Osteocyte (in vitro differentiated cells): ENCODE results near the gene KERA. TPM values are rescaled to one million over a fixed set of nuclear protein-coding genes. Genes with fewer than 3 reads are reported as not detected.
A peak's percentile ranks its signal among the peaks of the same experiment; 100 is the strongest.

ENCODE experiments used
- DNase-seq: peaks from one replicate; pipeline ENCODE4 v3.0.0; 2021; ENCODE audit warnings: mixed read lengths; ENCODE audit not compliant: unreplicated experiment; ENCODE audit errors: extremely low spot score
- H3K27ac Mint-ChIP-seq: one replicate; pipeline ENCODE4 v1.8.0; 2021; ENCODE audit warnings: mild to moderate bottlenecking, mixed read lengths; ENCODE audit not compliant: unreplicated experiment
- H3K27me3 Mint-ChIP-seq: one replicate; pipeline ENCODE4 v1.8.0; 2021; ENCODE audit warnings: mixed read lengths; ENCODE audit not compliant: unreplicated experiment
- H3K36me3 Mint-ChIP-seq: one replicate; pipeline ENCODE4 v1.8.0; 2021; ENCODE audit warnings: mixed read lengths; ENCODE audit not compliant: unreplicated experiment
- H3K4me1 Mint-ChIP-seq: one replicate; pipeline ENCODE4 v1.8.0; 2021; ENCODE audit warnings: mixed read lengths; ENCODE audit not compliant: unreplicated experiment
- H3K4me3 Mint-ChIP-seq: one replicate; pipeline ENCODE4 v1.8.0; 2021; ENCODE audit warnings: mild to moderate bottlenecking, moderate library complexity, mixed read lengths; ENCODE audit not compliant: unreplicated experiment
- H3K9me3 Mint-ChIP-seq: one replicate; pipeline ENCODE4 v1.8.0; 2021; ENCODE audit warnings: mixed read lengths; ENCODE audit not compliant: unreplicated experiment
- CTCF ChIP-seq: fragments of 200-600 bp; sonication (generic); IDR thresholded peaks from 2 replicates; pipeline ENCODE4 v1.5.0; 2021; ENCODE audit warnings: antibody characterized with exemption, mild to moderate bottlenecking, moderate library complexity
- total RNA-seq: library from RNA; stranded (reverse); gene quantifications from 2 replicates; pipeline ENCODE4 v1.2.1, GENCODE V29; 2021

The KERA gene
- total RNA-seq, 1 donor from 2014 or later: not detected

- no peak overlapping the region for H3K27ac Mint-ChIP-seq
- peaks cover 13% of the 10 kb centered on the region for H3K4me1 Mint-ChIP-seq
- H3K36me3 Mint-ChIP-seq: peaks cover 2% of the 10 kb centered on the region
- peaks cover 4% of the 10 kb centered on the region for H3K27me3 Mint-ChIP-seq
- no peak overlapping the region for H3K4me3 Mint-ChIP-seq
- DNase-seq: no peak
- TF ChIP-seq CTCF: no peak
- peaks cover 3% of the 10 kb centered on the region for H3K9me3 Mint-ChIP-seq
Measured at GRCh38 chr12:91074851-91075250, 17.0 kb upstream of the KERA start.

DNA sequence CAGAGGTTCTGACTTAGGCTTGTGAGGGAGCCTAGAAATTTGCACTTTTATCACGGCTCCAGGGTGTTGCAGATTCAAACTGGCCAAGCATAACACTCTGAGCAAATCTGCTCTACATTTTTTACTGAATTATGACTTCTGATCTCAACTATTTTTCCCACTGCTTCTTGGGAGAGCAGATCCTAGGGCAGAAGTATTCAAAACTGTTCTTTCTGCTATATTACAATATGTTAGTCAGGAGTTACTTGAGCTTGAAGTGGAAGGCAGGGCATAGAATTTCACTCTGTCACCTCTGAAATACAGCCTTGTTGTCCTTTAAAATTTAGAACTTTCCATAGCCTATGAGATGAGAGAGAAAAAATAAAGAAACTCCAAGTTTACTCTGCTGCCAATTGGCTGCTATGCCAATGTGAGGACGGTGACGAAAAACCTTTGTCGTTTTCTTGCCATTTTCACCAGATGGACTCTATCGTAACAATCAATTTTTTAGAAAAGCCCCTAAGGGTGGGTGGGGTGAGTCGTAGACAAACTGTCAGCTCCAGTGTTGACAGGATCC, 16.4 kb upstream of the KERA start:
- H3K4me3 Mint-ChIP-seq: no peak overlapping the region
- H3K27me3 Mint-ChIP-seq: peaks cover 4% of the 10 kb centered on the region
- H3K4me1 Mint-ChIP-seq: peaks cover 13% of the 10 kb centered on the region
- TF ChIP-seq CTCF: no peak
- peaks cover 3% of the 10 kb centered on the region for H3K9me3 Mint-ChIP-seq
- H3K27ac Mint-ChIP-seq: peak overlapping the region; percentile 55
- no peak for DNase-seq
- peaks cover 2% of the 10 kb centered on the region for H3K36me3 Mint-ChIP-seq

- H3K27me3 Mint-ChIP-seq: peaks cover 4% of the 10 kb centered on the region
- H3K4me1 Mint-ChIP-seq: peaks cover 13% of the 10 kb centered on the region
- H3K27ac Mint-ChIP-seq: no peak overlapping the region
- DNase-seq: no peak
- no peak overlapping the region for H3K4me3 Mint-ChIP-seq
- H3K9me3 Mint-ChIP-seq: no peaks in the 10 kb centered on the region
- TF ChIP-seq CTCF: no peak
- peaks cover 2% of the 10 kb centered on the region for H3K36me3 Mint-ChIP-seq
Measured at GRCh38 chr12:91073426-91073825, 15.6 kb upstream of the KERA start.

DNA sequence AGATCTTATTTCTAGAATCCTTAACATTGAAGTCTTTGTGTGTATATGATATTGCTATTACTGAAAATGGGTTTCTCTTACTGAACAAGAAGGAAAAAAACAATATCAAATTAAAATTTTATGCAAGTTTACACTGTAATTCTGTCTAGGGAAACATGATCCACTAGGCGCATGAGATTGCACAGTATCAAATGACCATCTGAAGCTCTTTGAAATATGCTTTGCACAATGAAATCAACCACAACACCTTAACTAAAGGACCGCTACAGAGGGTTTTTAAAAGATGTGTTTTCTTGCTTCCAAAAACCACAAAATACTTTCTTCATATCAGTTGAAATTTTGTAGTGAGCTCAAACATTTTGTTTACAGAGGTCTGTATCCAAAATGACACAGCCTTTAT, 15.1 kb upstream of the KERA start:
- no peak for DNase-seq
- no peak overlapping the region for H3K4me3 Mint-ChIP-seq
- H3K36me3 Mint-ChIP-seq: peaks cover 2% of the 10 kb centered on the region
- TF ChIP-seq CTCF: no peak
- H3K27me3 Mint-ChIP-seq: peaks cover 2% of the 10 kb centered on the region
- peaks cover 13% of the 10 kb centered on the region for H3K4me1 Mint-ChIP-seq
- no peak overlapping the region for H3K27ac Mint-ChIP-seq
- no peaks in the 10 kb centered on the region for H3K9me3 Mint-ChIP-seq

- no peak for DNase-seq
- TF ChIP-seq CTCF: no peak
- peaks cover 13% of the 10 kb centered on the region for H3K4me1 Mint-ChIP-seq
- H3K27me3 Mint-ChIP-seq: no peaks in the 10 kb centered on the region
- H3K27ac Mint-ChIP-seq: no peak overlapping the region
- no peaks in the 10 kb centered on the region for H3K9me3 Mint-ChIP-seq
- H3K4me3 Mint-ChIP-seq: no peak overlapping the region
- no peaks in the 10 kb centered on the region for H3K36me3 Mint-ChIP-seq
Measured at GRCh38 chr12:91070936-91071335, 13.1 kb upstream of the KERA start.
